Stimulated activated naive CD8-positive, alpha-beta T cell treated with anti-CD3 and anti-CD28 coated beads, Interleukin-15, amount 100 ng/mL, for 72 hours (primary cell): Measurements from ENCODE around the gene TCF23.

Experiments
- ATAC-seq: fragments of 150-1000 bp; cut with Tn5 transposase; 2 replicates; pipeline ENCODE4 v1.10.0; 2021; ENCODE audit warnings: mild to moderate bottlenecking, moderate library complexity
- DNase-seq, 2 donors: peaks; one replicate each; pipeline ENCODE4 v3.0.0; 2021 to 2022
- H3K27ac Mint-ChIP-seq, 2 donors: one replicate each; pipeline ENCODE4 v1.8.0; 2022; ENCODE audit warnings: mild to moderate bottlenecking in 2 of 2, mixed read lengths in 2 of 2, moderate library complexity in 2 of 2
- H3K27me3 Mint-ChIP-seq: one replicate; pipeline ENCODE4 v1.8.0; 2022; ENCODE audit warnings: mixed read lengths
- H3K4me1 Mint-ChIP-seq: one replicate; pipeline ENCODE4 v1.8.0; 2022; ENCODE audit warnings: mild to moderate bottlenecking, mixed read lengths
- H3K4me3 Mint-ChIP-seq, 2 donors: one replicate each; pipeline ENCODE4 v1.8.0; 2022; ENCODE audit warnings: mild to moderate bottlenecking in 2 of 2, mixed read lengths in 2 of 2, moderate library complexity in 1 of 2
- H3K9me3 Mint-ChIP-seq, 2 donors: one replicate each; pipeline ENCODE4 v1.8.0; 2022; ENCODE audit warnings: mixed read lengths in 2 of 2

TCF23 gene

GRCh38 chr2:27138111-27138510, 10.7 kb upstream of the TCF23 start:
- no peak for ATAC-seq
- H3K27ac Mint-ChIP-seq, result peak overlapping the region in 1 of 2 donors; percentile 79
- H3K4me3 Mint-ChIP-seq, result no peak overlapping the region
- no peak for DNase-seq
- H3K4me1 Mint-ChIP-seq, result peaks cover 21% of the 10 kb centered on the region
- H3K27me3 Mint-ChIP-seq, result peaks cover 4% of the 10 kb centered on the region
- peaks cover 3% of the 10 kb centered on the region in 2 donors for H3K9me3 Mint-ChIP-seq

- no peak for DNase-seq
- no peak within 1 kb of the TSS for H3K4me3 Mint-ChIP-seq
- no peak for ATAC-seq
- H3K27ac Mint-ChIP-seq, result peak within 1 kb of the TSS; percentile 6 to 67
- H3K9me3 Mint-ChIP-seq, result peaks cover 8 to 9% of the 10 kb centered on the region in 2 donors
- peaks cover 13% of the 10 kb centered on the region for H3K4me1 Mint-ChIP-seq
- H3K27me3 Mint-ChIP-seq, result peaks cover 16% of the 10 kb centered on the region
Measured at GRCh38 chr2:27139310-27139709, 9.5 kb upstream of the TCF23 start, which contains the start of gene PRR30. TSS of gene PRR30 (minus strand) at chr2:27139410. CDS start at chr2:27138329, 1,081 bp downstream.

- Mint-ChIP-seq H3K9me3 (peaks cover 8 to 9% of the 10 kb centered on the region in 2 donors), H3K27ac (no peak overlapping the region), H3K4me1 (no peaks in the 10 kb centered on the region), H3K27me3 (peaks cover 27% of the 10 kb centered on the region), H3K4me3 (no peak overlapping the region)
- ATAC-seq (no peak), DNase-seq (no peak)
Measured at GRCh38 chr2:27143285-27143684, 5.5 kb upstream of the TCF23 start.

- Mint-ChIP-seq H3K4me3 (no peak overlapping the region), H3K9me3 (peaks cover 8 to 9% of the 10 kb centered on the region in 2 donors), H3K4me1 (no peaks in the 10 kb centered on the region), H3K27ac (no peak overlapping the region), H3K27me3 (peaks cover 32% of the 10 kb centered on the region)
- no peak for ATAC-seq
- no peak for DNase-seq
Measured at GRCh38 chr2:27145682-27146081, 3.1 kb upstream of the TCF23 start.

GRCh38 chr2:27147935-27148334, 869 bp upstream of the TCF23 start:
- Mint-ChIP-seq H3K4me3 (no peak overlapping the region), H3K27ac (peak overlapping the region in 1 of 2 donors; percentile 24), H3K4me1 (peaks cover 6% of the 10 kb centered on the region), H3K27me3 (peaks cover 29% of the 10 kb centered on the region), H3K9me3 (peaks cover 6 to 8% of the 10 kb centered on the region in 2 donors)
- ATAC-seq (no peak), DNase-seq (no peak)

- Mint-ChIP-seq H3K4me1 (peaks cover 14% of the 10 kb centered on the region), H3K27ac (no peak overlapping the region), H3K9me3 (no peaks in the 10 kb centered on the region), H3K27me3 (peaks cover 11% of the 10 kb centered on the region), H3K4me3 (no peak overlapping the region)
- DNase-seq, result no peak
- no peak for ATAC-seq
Measured at GRCh38 chr2:27149570-27150405, 984 bp downstream of the TCF23 start.

GRCh38 chr2:27150639-27151230, 1.9 kb downstream of the TCF23 start:
- ATAC-seq, result no peak
- no peak for DNase-seq
- no peak overlapping the region for H3K4me3 Mint-ChIP-seq
- H3K27ac Mint-ChIP-seq, result no peak overlapping the region
- H3K9me3 Mint-ChIP-seq, result no peaks in the 10 kb centered on the region
- peaks cover 10% of the 10 kb centered on the region for H3K27me3 Mint-ChIP-seq
- H3K4me1 Mint-ChIP-seq, result peaks cover 14% of the 10 kb centered on the region

- H3K4me3 Mint-ChIP-seq, result no peak overlapping the region
- no peak overlapping the region for H3K27ac Mint-ChIP-seq
- ATAC-seq, result no peak
- H3K9me3 Mint-ChIP-seq, result no peaks in the 10 kb centered on the region
- H3K27me3 Mint-ChIP-seq, result peaks cover 10% of the 10 kb centered on the region
- H3K4me1 Mint-ChIP-seq, result peaks cover 14% of the 10 kb centered on the region
- no peak for DNase-seq
Measured at GRCh38 chr2:27152102-27152795, 3.4 kb downstream of the TCF23 start.

- H3K27ac Mint-ChIP-seq, result no peak overlapping the region
- ATAC-seq, result peak; percentile 61
- no peak for DNase-seq
- peaks cover 8% of the 10 kb centered on the region for H3K27me3 Mint-ChIP-seq
- H3K4me1 Mint-ChIP-seq, result peaks cover 14% of the 10 kb centered on the region
- no peak overlapping the region for H3K4me3 Mint-ChIP-seq
- H3K9me3 Mint-ChIP-seq, result no peaks in the 10 kb centered on the region
Measured at GRCh38 chr2:27152796-27153464, 4.1 kb downstream of the TCF23 start.

- H3K27me3 Mint-ChIP-seq, result no peaks in the 10 kb centered on the region
- H3K4me3 Mint-ChIP-seq, result no peak overlapping the region
- ATAC-seq (no peak), DNase-seq (no peak)
- H3K9me3 Mint-ChIP-seq, result no peaks in the 10 kb centered on the region
- peaks cover 14% of the 10 kb centered on the region for H3K4me1 Mint-ChIP-seq
- H3K27ac Mint-ChIP-seq, result peak overlapping the region in 1 of 2 donors; percentile 64
Measured at GRCh38 chr2:27154488-27154887, 5.7 kb downstream of the TCF23 start.

GRCh38 chr2:27155069-27155520, 6.3 kb downstream of the TCF23 start:
- H3K27ac Mint-ChIP-seq, result no peak overlapping the region
- ATAC-seq (no peak), DNase-seq (no peak)
- H3K9me3 Mint-ChIP-seq, result no peaks in the 10 kb centered on the region
- no peaks in the 10 kb centered on the region for H3K27me3 Mint-ChIP-seq
- H3K4me3 Mint-ChIP-seq, result no peak overlapping the region
- peaks cover 14% of the 10 kb centered on the region for H3K4me1 Mint-ChIP-seq

- peaks cover 2% of the 10 kb centered on the region for H3K4me1 Mint-ChIP-seq
- ATAC-seq, result peak; percentile 5
- H3K9me3 Mint-ChIP-seq, result no peaks in the 10 kb centered on the region
- H3K4me3 Mint-ChIP-seq, result no peak overlapping the region
- no peaks in the 10 kb centered on the region for H3K27me3 Mint-ChIP-seq
- no peak for DNase-seq
- peak overlapping the region in 1 of 2 donors; percentile 57 for H3K27ac Mint-ChIP-seq
Measured at GRCh38 chr2:27158468-27158867, 9.7 kb downstream of the TCF23 start.

GRCh38 chr2:27159271-27159670, 10.5 kb downstream of the TCF23 start:
- H3K27ac Mint-ChIP-seq, result no peak overlapping the region
- no peaks in the 10 kb centered on the region for H3K9me3 Mint-ChIP-seq
- no peak overlapping the region for H3K4me3 Mint-ChIP-seq
- DNase-seq, result no peak
- peak; percentile 26 for ATAC-seq
- no peaks in the 10 kb centered on the region for H3K27me3 Mint-ChIP-seq
- H3K4me1 Mint-ChIP-seq, result no peaks in the 10 kb centered on the region

GRCh38 chr2:27160191-27160590, 11.4 kb downstream of the TCF23 start:
- H3K27ac Mint-ChIP-seq, result no peak overlapping the region
- DNase-seq, result no peak
- no peaks in the 10 kb centered on the region for H3K27me3 Mint-ChIP-seq
- no peaks in the 10 kb centered on the region for H3K9me3 Mint-ChIP-seq
- no peak overlapping the region for H3K4me3 Mint-ChIP-seq
- no peaks in the 10 kb centered on the region for H3K4me1 Mint-ChIP-seq
- no peak for ATAC-seq
